C4-2B (cell line): Measurements from ENCODE around the gene OTUD7B.

Experiments
- ZFX ChIP-seq: fragments of 450-650 bp; IDR thresholded peaks from 2 replicates; pipeline ENCODE4 v1.6.1; 2017
- TF ChIP-seq, protein P1 (sequence below): fragments of 450-650 bp; conservative IDR thresholded peaks from 2 replicates; pipeline ENCODE4 v1.5.1; 2017; ENCODE audit warnings: mild to moderate bottlenecking

DNA sequence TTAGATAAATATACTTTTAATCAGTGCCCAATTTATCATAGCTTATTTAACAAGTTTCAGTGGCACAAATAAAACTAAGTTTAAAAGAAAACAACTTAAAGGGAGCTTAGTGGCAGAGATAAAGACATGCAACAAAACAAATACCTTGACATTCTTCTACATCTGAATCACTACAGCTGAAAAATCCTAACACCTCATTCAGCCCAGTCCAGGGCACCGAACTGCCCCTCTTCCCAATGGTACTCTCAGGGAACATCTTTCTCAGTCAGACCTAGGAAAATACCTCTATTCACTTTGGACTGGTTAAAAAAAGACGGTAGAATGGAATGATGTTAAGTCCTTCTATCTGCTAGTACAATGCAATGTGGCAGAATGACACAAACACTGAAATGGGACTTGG lies 8.3 kb downstream of the OTUD7B start:
- TF ChIP-seq, protein P1, sequence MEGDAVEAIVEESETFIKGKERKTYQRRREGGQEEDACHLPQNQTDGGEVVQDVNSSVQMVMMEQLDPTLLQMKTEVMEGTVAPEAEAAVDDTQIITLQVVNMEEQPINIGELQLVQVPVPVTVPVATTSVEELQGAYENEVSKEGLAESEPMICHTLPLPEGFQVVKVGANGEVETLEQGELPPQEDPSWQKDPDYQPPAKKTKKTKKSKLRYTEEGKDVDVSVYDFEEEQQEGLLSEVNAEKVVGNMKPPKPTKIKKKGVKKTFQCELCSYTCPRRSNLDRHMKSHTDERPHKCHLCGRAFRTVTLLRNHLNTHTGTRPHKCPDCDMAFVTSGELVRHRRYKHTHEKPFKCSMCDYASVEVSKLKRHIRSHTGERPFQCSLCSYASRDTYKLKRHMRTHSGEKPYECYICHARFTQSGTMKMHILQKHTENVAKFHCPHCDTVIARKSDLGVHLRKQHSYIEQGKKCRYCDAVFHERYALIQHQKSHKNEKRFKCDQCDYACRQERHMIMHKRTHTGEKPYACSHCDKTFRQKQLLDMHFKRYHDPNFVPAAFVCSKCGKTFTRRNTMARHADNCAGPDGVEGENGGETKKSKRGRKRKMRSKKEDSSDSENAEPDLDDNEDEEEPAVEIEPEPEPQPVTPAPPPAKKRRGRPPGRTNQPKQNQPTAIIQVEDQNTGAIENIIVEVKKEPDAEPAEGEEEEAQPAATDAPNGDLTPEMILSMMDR, result no peak
- TF ChIP-seq ZFX, result no peak
